WERI-Rb-1 (cell line): Measurements from ENCODE around the gene PRM2.

Source experiments
- DNase-seq: peaks from one replicate; pipeline ENCODE4 v3.0.0-alpha.2; 2020
- H3K27ac ChIP-seq: fragments of 250-450 bp; sonication (Bioruptor Pico); 2 replicates; pipeline ENCODE4 v1.5.1; 2020; ENCODE audit warnings: mild to moderate bottlenecking, moderate library complexity
- H3K27me3 ChIP-seq: fragments of 250-450 bp; sonication (Bioruptor Pico); 2 replicates; pipeline ENCODE4 v1.5.1; 2021; ENCODE audit warnings: mild to moderate bottlenecking, low read depth, moderate library complexity; ENCODE audit not compliant: insufficient read depth, severe bottlenecking
- H3K36me3 ChIP-seq: fragments of 250-450 bp; sonication (Bioruptor Pico); 2 replicates; pipeline ENCODE4 v1.5.1; 2020; ENCODE audit warnings: mild to moderate bottlenecking, moderate library complexity
- H3K4me3 ChIP-seq: 2 replicates; pipeline ENCODE4 v1.5.1; 2011; ENCODE audit warnings: low read depth, mild to moderate bottlenecking, control low read depth, low read length
- H3K9me3 ChIP-seq: fragments of 250-450 bp; sonication (Bioruptor Pico); 2 replicates; pipeline ENCODE4 v1.5.1; 2021; ENCODE audit warnings: mild to moderate bottlenecking, moderate library complexity; ENCODE audit not compliant: severe bottlenecking
- TF ChIP-seq, protein P1 (sequence below): IDR thresholded peaks from 2 replicates; pipeline ENCODE4 v1.5.1; 2011; ENCODE audit warnings: low read depth, mild to moderate bottlenecking, control low read depth, inconsistent platforms, low read length

PRM2 gene

DNA sequence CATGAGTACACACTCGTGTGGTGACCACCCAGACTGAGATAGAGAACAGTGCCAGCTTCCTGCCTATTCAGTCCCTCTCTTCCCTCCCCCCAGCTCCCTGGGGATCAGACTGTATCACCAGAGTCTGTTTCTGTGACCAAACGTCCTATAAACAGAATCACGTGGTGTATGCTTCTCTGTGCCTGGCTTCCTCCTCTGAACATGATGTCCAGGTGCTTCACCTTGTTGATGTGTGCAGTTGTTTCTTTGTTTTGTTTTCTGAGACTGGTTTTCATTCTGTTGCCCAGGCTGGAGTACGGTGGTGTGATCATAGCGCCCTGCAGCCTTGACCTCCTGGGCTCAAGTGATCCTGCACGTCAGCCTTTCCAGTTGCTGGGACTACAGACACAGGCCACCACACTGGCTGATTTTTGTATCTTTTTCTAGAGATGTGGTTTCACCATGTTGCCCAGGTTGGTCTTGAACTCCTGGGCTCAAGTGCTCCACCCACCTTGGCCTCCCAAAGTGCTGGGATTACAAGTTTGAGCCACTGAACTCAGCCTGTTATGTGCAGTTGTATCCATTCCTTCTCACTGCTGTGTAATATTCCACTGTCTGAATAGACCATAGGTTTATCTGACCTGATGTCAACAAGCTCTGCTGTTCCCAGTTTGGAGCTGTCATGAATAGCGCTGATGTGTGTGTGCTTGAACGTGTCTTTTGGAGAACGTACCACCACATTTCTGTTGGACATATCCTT lies 33.8 kb upstream of the PRM2 start:
- no peaks in the 10 kb centered on the region for H3K27me3 ChIP-seq
- H3K4me3 ChIP-seq = no peak overlapping the region
- no peak overlapping the region for H3K27ac ChIP-seq
- DNase-seq = no peak
- TF ChIP-seq, protein P1, sequence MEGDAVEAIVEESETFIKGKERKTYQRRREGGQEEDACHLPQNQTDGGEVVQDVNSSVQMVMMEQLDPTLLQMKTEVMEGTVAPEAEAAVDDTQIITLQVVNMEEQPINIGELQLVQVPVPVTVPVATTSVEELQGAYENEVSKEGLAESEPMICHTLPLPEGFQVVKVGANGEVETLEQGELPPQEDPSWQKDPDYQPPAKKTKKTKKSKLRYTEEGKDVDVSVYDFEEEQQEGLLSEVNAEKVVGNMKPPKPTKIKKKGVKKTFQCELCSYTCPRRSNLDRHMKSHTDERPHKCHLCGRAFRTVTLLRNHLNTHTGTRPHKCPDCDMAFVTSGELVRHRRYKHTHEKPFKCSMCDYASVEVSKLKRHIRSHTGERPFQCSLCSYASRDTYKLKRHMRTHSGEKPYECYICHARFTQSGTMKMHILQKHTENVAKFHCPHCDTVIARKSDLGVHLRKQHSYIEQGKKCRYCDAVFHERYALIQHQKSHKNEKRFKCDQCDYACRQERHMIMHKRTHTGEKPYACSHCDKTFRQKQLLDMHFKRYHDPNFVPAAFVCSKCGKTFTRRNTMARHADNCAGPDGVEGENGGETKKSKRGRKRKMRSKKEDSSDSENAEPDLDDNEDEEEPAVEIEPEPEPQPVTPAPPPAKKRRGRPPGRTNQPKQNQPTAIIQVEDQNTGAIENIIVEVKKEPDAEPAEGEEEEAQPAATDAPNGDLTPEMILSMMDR = no peak
- no peaks in the 10 kb centered on the region for H3K9me3 ChIP-seq
- no peaks in the 10 kb centered on the region for H3K36me3 ChIP-seq

DNA sequence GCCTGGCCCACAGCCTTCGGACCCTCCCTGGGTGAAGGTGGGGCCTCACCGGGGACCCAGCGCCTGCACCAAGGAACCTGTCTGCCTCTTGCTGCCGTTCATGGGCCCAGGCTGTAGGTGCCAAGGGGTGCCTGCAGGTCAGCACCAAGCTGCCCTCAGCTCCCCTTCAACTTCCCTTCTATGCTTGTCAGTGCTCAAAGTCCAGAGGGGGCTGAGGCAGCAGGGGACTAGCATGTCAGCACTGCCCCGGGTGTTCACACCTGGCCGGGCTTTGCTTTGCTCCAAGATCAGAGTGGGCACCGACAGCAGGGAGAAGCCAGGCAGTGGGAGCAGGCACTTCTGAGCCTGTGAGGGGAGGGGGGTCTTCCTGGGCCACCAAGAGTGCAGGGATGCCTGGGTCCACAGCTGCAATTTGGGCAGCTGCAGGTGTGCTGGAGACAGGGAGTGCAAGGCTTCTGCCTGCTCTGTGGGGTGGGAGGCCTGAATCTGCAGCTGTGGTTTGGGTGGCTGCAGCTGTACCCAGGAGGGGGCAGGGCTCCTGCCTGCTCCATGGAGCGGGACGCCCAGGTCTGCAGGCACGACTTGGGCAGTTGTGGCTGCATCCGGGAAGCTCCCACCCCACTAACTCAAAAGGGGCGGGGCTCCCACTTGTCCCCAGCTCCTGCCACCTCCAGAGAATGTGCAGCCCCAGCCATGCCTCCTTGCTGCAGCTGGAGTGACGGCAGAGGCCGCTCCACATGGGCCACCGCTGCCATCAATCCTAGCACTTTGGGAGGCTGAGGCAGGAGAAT lies 32.4 kb upstream of the PRM2 start:
- no peak for DNase-seq
- TF ChIP-seq, protein P1 = no peak

DNA sequence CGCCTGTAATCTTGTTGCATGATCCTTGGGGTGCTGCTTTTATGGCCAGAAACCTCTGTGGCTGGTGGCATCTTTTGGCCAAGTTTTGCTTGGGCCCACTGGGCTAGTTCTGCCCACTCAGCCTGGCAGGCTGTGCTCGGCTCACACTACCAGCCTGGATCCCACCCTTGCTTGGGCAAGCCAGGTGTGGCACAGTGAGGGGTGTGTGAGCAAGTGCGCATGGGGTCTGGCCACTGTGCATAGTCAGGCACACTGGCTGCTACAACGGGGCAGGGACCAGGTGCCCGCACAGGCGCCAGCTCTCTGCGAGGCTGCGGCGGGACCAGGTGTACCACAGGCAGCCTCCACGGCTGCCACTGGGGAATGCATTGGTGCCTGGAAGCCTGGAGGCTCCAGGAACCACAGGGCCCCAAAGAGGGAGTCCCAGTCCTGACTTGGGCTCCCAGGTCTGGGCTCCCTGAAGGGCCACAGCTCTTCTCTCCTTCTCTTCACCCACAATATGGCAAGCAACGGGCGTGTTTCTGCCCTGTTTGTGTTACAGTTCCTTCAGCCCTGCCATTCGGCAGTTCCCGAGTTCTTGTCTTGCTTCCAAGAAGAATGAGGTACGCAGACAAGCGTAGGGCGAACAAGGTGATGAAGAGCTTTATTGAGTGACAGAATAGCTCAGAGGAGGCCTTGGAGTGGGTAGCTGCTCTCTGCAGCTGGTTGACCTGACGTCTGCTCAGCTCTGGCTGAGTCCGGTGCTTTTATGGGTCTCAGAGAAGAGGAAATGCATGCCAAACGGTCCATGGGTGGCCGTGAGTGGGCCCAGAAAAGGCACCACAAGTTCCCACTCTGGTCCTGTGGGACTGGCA lies 31.6 kb upstream of the PRM2 start:
- Histone ChIP-seq H3K27me3 (no peaks in the 10 kb centered on the region), H3K4me3 (no peak overlapping the region), H3K9me3 (no peaks in the 10 kb centered on the region), H3K27ac (no peak overlapping the region), H3K36me3 (no peaks in the 10 kb centered on the region)
- DNase-seq = no peak
- TF ChIP-seq, protein P1 = no peak

More for the DNA sequence above, 32.4 kb upstream of the PRM2 start:
- Histone ChIP-seq H3K4me3 (no peak overlapping the region), H3K9me3 (no peaks in the 10 kb centered on the region), H3K27ac (no peak overlapping the region), H3K36me3 (no peaks in the 10 kb centered on the region), H3K27me3 (no peaks in the 10 kb centered on the region)

DNA sequence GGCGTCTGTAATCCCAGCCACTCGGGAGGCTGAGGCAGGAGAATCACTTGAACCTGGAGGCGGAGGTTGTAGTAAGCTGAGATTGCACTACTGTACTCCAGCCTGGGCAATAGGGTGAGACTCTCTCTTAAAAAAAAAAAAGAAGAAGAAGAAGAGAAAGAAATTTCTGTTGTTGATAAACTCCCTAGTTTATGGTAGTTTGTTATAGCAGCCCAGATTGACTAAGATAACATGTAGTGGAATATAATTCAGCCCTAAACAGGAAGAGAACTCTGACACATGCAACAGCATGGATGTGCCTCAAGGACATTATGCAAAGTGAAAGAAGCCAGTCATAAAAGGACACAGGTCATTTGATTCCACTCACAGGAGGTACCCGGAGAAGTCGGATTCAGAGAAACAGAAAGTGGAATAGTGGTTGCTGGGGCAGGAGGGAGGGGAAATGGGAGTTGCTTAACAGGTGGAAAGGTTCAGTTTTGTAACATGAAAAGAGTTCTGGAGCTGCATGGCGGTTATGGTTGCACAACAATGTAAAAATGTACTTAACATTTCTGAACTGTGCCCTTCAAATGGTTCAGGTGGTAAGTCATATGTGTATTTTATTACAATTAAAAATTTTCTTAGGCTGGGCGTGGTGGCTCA lies 30.8 kb upstream of the PRM2 start:
- no peak overlapping the region for H3K27ac ChIP-seq
- TF ChIP-seq, protein P1 = no peak
- no peak for DNase-seq
- no peaks in the 10 kb centered on the region for H3K9me3 ChIP-seq
- H3K4me3 ChIP-seq = no peak overlapping the region
- no peaks in the 10 kb centered on the region for H3K36me3 ChIP-seq
- no peaks in the 10 kb centered on the region for H3K27me3 ChIP-seq

DNA sequence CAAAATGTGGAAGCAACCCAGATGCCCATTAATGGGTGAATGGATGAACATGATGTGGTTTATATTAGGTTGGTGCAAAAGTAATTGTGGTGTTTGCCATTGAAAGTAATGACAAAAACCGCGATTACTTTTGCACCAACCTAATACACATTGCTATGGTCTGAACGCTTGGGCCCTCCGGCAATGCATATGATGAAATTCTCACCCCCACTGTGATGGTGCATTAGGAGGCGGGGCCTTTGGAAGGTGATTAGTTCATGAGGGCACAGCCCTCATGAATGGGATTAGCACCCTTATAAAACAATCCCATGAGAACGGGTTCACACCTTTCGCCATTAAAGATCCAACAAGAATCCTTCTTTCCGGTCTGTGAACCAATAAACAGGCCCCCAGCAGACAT lies 30.1 kb upstream of the PRM2 start:
- no peak for DNase-seq
- Histone ChIP-seq H3K36me3 (no peaks in the 10 kb centered on the region), H3K9me3 (no peaks in the 10 kb centered on the region), H3K27ac (no peak overlapping the region), H3K27me3 (no peaks in the 10 kb centered on the region), H3K4me3 (no peak overlapping the region)
- TF ChIP-seq, protein P1 = no peak
